Activated T-cell treated with anti-CD3 and anti-CD28 coated beads for 24 hours (primary cell): ENCODE results near the gene ZNF580.

Experiments used
- DNase-seq: peaks from one replicate; pipeline ENCODE4 v3.0.0-alpha.2; 2020; ENCODE audit warnings: low read depth

The ZNF580 gene

GRCh38 chr19:55640577-55641425, at the start of gene ZNF580:
Gene ZNF580, plus strand, starts transcription at chr19:55641002. Its CDS starts 1,507 bp downstream, at chr19:55642509.
- DNase-seq: peak; percentile 59

GRCh38 chr19:55591555-55591954, 49.2 kb upstream of the ZNF580 start:
- no peak for DNase-seq

GRCh38 chr19:55592391-55593090, 48.3 kb upstream of the ZNF580 start:
- no peak for DNase-seq

- no peak for DNase-seq
Measured at GRCh38 chr19:55593096-55593772, 47.6 kb upstream of the ZNF580 start.

GRCh38 chr19:55594996-55595545, 45.7 kb upstream of the ZNF580 start:
- no peak for DNase-seq

- DNase-seq: no peak
Measured at GRCh38 chr19:55596304-55596703, 44.5 kb upstream of the ZNF580 start.

- DNase-seq: no peak
Measured at GRCh38 chr19:55597501-55597921, 43.3 kb upstream of the ZNF580 start.

GRCh38 chr19:55598034-55598433, 42.8 kb upstream of the ZNF580 start:
- DNase-seq: no peak

- DNase-seq: peak; percentile 90
Measured at GRCh38 chr19:55598719-55599467, 41.9 kb upstream of the ZNF580 start.

- DNase-seq: peak; percentile 97
Measured at GRCh38 chr19:55599468-55599841, 41.3 kb upstream of the ZNF580 start, which contains the start of gene FIZ1. Gene FIZ1, minus strand, starts transcription at chr19:55599517. Its CDS starts 1,652 bp downstream, at chr19:55597865.

GRCh38 chr19:55599842-55600661, 40.8 kb upstream of the ZNF580 start, which contains the start of gene ZNF524:
Gene ZNF524, plus strand, starts transcription at chr19:55600288. Its CDS starts 1,825 bp downstream, at chr19:55602113.
- DNase-seq: peak; percentile 78

- DNase-seq: no peak
Measured at GRCh38 chr19:55600662-55601028, 40.2 kb upstream of the ZNF580 start.

GRCh38 chr19:55601084-55601483, 39.7 kb upstream of the ZNF580 start:
- no peak for DNase-seq

GRCh38 chr19:55602104-55603001, 38.4 kb upstream of the ZNF580 start:
- DNase-seq: no peak

- DNase-seq: no peak
Measured at GRCh38 chr19:55603115-55603514, 37.7 kb upstream of the ZNF580 start.

GRCh38 chr19:55603581-55604292, 37.1 kb upstream of the ZNF580 start:
- no peak for DNase-seq

- peak; percentile 99 for DNase-seq
Measured at GRCh38 chr19:55605207-55605636, 35.6 kb upstream of the ZNF580 start.

- peak; percentile 66 for DNase-seq
Measured at GRCh38 chr19:55605637-55606470, 34.9 kb upstream of the ZNF580 start, which contains the start of gene ZNF865. Gene ZNF865, plus strand, starts transcription at chr19:55605647. Its CDS starts 7,972 bp downstream, at chr19:55613619.
